Measurements from ENCODE around the gene TVP23A.

Gene TVP23A

GRCh38 chr16:10737068-10737625, 81.4 kb downstream of the TVP23A start:
- Histone ChIP-seq H3K36me3 (ENCODE audit: control insufficient read depth in 2 of 2, insufficient read depth in 2 of 2, low read length in 2 of 2) (no peaks in the 10 kb centered on the region), H3K27ac (ENCODE audit: low read length) (peak overlapping the region; percentile 24), H3K4me3 (ENCODE audit: low read length in 2 of 2) (peak overlapping the region; percentile 40 to 56), H3K4me1 (ENCODE audit: control insufficient read depth, insufficient read depth, low read length) (peaks cover 13% of the 10 kb centered on the region), H3K27me3 (ENCODE audit: control insufficient read depth in 1 of 2, insufficient read depth in 2 of 2, low read length in 2 of 2) (no peaks in the 10 kb centered on the region), H3K9me3 (ENCODE audit: control insufficient read depth in 2 of 2, low read length in 2 of 2) (no peaks in the 10 kb centered on the region), H3K9ac (ENCODE audit: low read length in 2 of 2) (peak overlapping the region; percentile 29 to 49)

GRCh38 chr16:10731790-10732189, 86.8 kb downstream of the TVP23A start:
- Histone ChIP-seq H3K9ac (ENCODE audit: low read length in 2 of 2) (no peak overlapping the region), H3K9me3 (ENCODE audit: control insufficient read depth in 2 of 2, low read length in 2 of 2) (no peaks in the 10 kb centered on the region), H3K4me1 (ENCODE audit: control insufficient read depth, insufficient read depth, low read length) (no peaks in the 10 kb centered on the region), H3K27ac (ENCODE audit: low read length) (no peak overlapping the region), H3K36me3 (ENCODE audit: control insufficient read depth in 2 of 2, insufficient read depth in 2 of 2, low read length in 2 of 2) (no peaks in the 10 kb centered on the region), H3K4me3 (ENCODE audit: low read length in 2 of 2) (no peak overlapping the region), H3K27me3 (ENCODE audit: control insufficient read depth in 1 of 2, insufficient read depth in 2 of 2, low read length in 2 of 2) (no peaks in the 10 kb centered on the region)

- no peak overlapping the region for H3K27ac ChIP-seq (ENCODE audit: low read length)
- no peaks in the 10 kb centered on the region for H3K4me1 ChIP-seq (ENCODE audit: control insufficient read depth, insufficient read depth, low read length)
- no peak overlapping the region for H3K9ac ChIP-seq (ENCODE audit: low read length in 2 of 2)
- no peaks in the 10 kb centered on the region for H3K36me3 ChIP-seq (ENCODE audit: control insufficient read depth in 2 of 2, insufficient read depth in 2 of 2, low read length in 2 of 2)
- no peaks in the 10 kb centered on the region for H3K9me3 ChIP-seq (ENCODE audit: control insufficient read depth in 2 of 2, low read length in 2 of 2)
- no peak overlapping the region for H3K4me3 ChIP-seq (ENCODE audit: low read length in 2 of 2)
- H3K27me3 ChIP-seq (ENCODE audit: control insufficient read depth in 1 of 2, insufficient read depth in 2 of 2, low read length in 2 of 2): no peaks in the 10 kb centered on the region
Observed at GRCh38 chr16:10729104-10730048, 89.2 kb downstream of the TVP23A start.

DNA sequence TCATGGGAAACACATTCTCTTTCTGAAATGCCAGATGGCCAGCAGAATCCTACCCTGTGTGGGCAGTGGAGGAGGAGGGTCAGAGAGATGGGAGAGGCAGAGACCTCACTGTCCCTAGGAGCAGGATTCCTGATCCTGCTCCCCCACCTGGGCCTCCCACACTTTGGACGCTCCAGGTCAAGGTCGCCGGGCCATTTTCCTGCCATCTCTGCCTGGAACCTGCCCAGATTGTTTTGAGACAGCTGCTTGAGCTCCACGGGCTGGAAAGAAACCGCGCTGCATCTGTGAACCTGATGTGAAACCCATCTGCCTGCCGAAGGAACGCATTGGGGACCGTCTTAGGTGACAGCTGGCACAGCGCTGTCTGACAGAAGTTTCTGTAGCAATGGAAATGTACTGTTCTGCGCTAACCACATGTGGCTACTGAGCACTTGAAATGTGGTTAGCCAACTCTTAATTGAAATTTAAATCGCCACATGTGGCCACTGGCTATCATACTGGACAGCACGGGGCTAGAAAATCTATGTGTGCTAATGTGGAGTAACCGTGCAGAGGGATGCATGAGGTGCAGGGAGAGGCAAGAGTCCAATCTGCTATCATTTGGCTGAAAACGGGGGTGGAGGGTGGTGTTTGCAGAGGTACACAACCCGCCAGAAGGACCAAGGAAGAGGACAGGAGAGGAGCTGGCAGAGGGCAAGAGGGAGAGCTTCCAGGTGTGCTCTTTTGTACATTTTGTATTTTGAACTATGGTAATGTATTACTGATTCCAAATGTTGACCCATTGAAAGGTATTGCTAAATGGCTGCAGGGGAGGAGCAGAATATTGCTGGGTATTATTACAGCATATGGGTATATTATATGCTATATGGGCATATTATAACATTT, 90.3 kb downstream of the TVP23A start:
- no peaks in the 10 kb centered on the region for H3K4me1 ChIP-seq (ENCODE audit: control insufficient read depth, insufficient read depth, low read length)
- no peaks in the 10 kb centered on the region for H3K27me3 ChIP-seq (ENCODE audit: control insufficient read depth in 1 of 2, insufficient read depth in 2 of 2, low read length in 2 of 2)
- no peak overlapping the region for H3K9ac ChIP-seq (ENCODE audit: low read length in 2 of 2)
- no peak overlapping the region for H3K27ac ChIP-seq (ENCODE audit: low read length)
- no peak overlapping the region for H3K4me3 ChIP-seq (ENCODE audit: low read length in 2 of 2)
- H3K9me3 ChIP-seq (ENCODE audit: control insufficient read depth in 2 of 2, low read length in 2 of 2): no peaks in the 10 kb centered on the region
- H3K36me3 ChIP-seq (ENCODE audit: control insufficient read depth in 2 of 2, insufficient read depth in 2 of 2, low read length in 2 of 2): no peaks in the 10 kb centered on the region

All from stomach smooth muscle (tissue), 2 donors.